Fibroblast of skin of right biceps (primary cell): ENCODE data around the gene MAP4K5.

Source experiments
- DNase-seq: peaks from one replicate; pipeline ENCODE4 v3.0.0-alpha.2; 2013

The MAP4K5 gene

GRCh38 chr14:50398189-50398580 is 134.2 kb downstream of the MAP4K5 start:
- DNase-seq = no peak

- peak; percentile 23 for DNase-seq
These were observed 134.8 kb downstream of the MAP4K5 start for GRCh38 chr14:50397390-50398188.

GRCh38 chr14:50396631-50397389 is 135.6 kb downstream of the MAP4K5 start, which contains the start of gene CDKL1:
Gene CDKL1, minus strand, starts transcription at chr14:50396881. Its CDS starts 1,013 bp downstream, at chr14:50395868.
- DNase-seq = peak; percentile 70

- no peak for DNase-seq
These were observed 136.9 kb downstream of the MAP4K5 start for GRCh38 chr14:50395448-50395847.

GRCh38 chr14:50394713-50395112 is 137.7 kb downstream of the MAP4K5 start:
- no peak for DNase-seq

GRCh38 chr14:50389668-50390441 is 142.5 kb downstream of the MAP4K5 start:
- no peak for DNase-seq

GRCh38 chr14:50388256-50388931 is 144.0 kb downstream of the MAP4K5 start:
- DNase-seq = no peak

GRCh38 chr14:50387548-50387947 is 144.8 kb downstream of the MAP4K5 start:
- no peak for DNase-seq

- no peak for DNase-seq
These were observed 148.6 kb downstream of the MAP4K5 start for GRCh38 chr14:50383618-50384225.

- DNase-seq = no peak
These were observed 150.5 kb downstream of the MAP4K5 start for GRCh38 chr14:50381823-50382287.

GRCh38 chr14:50381008-50381407 is 151.4 kb downstream of the MAP4K5 start:
- DNase-seq = no peak

GRCh38 chr14:50380455-50380854 is 151.9 kb downstream of the MAP4K5 start:
- DNase-seq = no peak

- DNase-seq = no peak
These were observed 152.8 kb downstream of the MAP4K5 start for GRCh38 chr14:50379563-50379962.

- no peak for DNase-seq
These were observed 154.8 kb downstream of the MAP4K5 start for GRCh38 chr14:50377550-50378085.

GRCh38 chr14:50375760-50376159 is 156.6 kb downstream of the MAP4K5 start:
- no peak for DNase-seq

- DNase-seq = no peak
These were observed 158.4 kb downstream of the MAP4K5 start for GRCh38 chr14:50373959-50374358.

GRCh38 chr14:50371546-50371945 is 160.8 kb downstream of the MAP4K5 start:
- no peak for DNase-seq
